Pulmonary artery endothelial cell (primary cell): ENCODE measurements around the gene CDH13. TPM values are rescaled to one million over a fixed set of nuclear protein-coding genes. Genes with fewer than 3 reads are reported as not detected.

ENCODE experiments used
- DNase-seq: peaks from one replicate; pipeline ENCODE4 v3.0.0-alpha.2; 2011; ENCODE audit warnings: low read depth, low spot score
- total RNA-seq: library from RNA; depleted of rRNA; stranded (reverse); fragments of >200 nt; gene quantifications from 2 replicates; pipeline ENCODE4 v1.2.3, GENCODE V29; 2014

Gene CDH13
- total RNA-seq, 1 donor from 2014 or later, result 62.3 TPM

GRCh38 chr16:82992786-82993185 lies 366.0 kb downstream of the CDH13 start:
- no peak for DNase-seq

GRCh38 chr16:82993415-82993814 lies 366.6 kb downstream of the CDH13 start:
- no peak for DNase-seq

GRCh38 chr16:82993926-82994325 lies 367.2 kb downstream of the CDH13 start:
- DNase-seq, result no peak

GRCh38 chr16:82995286-82995923 lies 368.6 kb downstream of the CDH13 start:
- DNase-seq, result no peak

- peak; percentile 87 for DNase-seq
Observed at GRCh38 chr16:82995924-82996441, 369.2 kb downstream of the CDH13 start.

GRCh38 chr16:82996814-82997213 lies 370.0 kb downstream of the CDH13 start:
- DNase-seq, result no peak

GRCh38 chr16:82999711-83000110 lies 372.9 kb downstream of the CDH13 start:
- DNase-seq, result no peak

- DNase-seq, result peak; percentile 66
Observed at GRCh38 chr16:83002351-83003334, 375.9 kb downstream of the CDH13 start.

GRCh38 chr16:83004868-83005652 lies 378.3 kb downstream of the CDH13 start:
- DNase-seq, result no peak

GRCh38 chr16:83005653-83006160 lies 378.9 kb downstream of the CDH13 start:
- no peak for DNase-seq

- no peak for DNase-seq
Observed at GRCh38 chr16:83010776-83011720, 384.3 kb downstream of the CDH13 start.

- DNase-seq, result no peak
Observed at GRCh38 chr16:83011939-83012338, 385.2 kb downstream of the CDH13 start.

GRCh38 chr16:83013071-83013470 lies 386.3 kb downstream of the CDH13 start:
- DNase-seq, result no peak

- no peak for DNase-seq
Observed at GRCh38 chr16:83019963-83020362, 393.2 kb downstream of the CDH13 start.

GRCh38 chr16:83021045-83021444 lies 394.3 kb downstream of the CDH13 start:
- DNase-seq, result no peak

- DNase-seq, result no peak
Observed at GRCh38 chr16:83021746-83022145, 395.0 kb downstream of the CDH13 start.

- no peak for DNase-seq
Observed at GRCh38 chr16:83023011-83023410, 396.2 kb downstream of the CDH13 start.

GRCh38 chr16:83023640-83024039 lies 396.9 kb downstream of the CDH13 start:
- DNase-seq, result peak; percentile 10

- no peak for DNase-seq
Observed at GRCh38 chr16:83027973-83028372, 401.2 kb downstream of the CDH13 start.

GRCh38 chr16:83029467-83029866 lies 402.7 kb downstream of the CDH13 start:
- DNase-seq, result no peak
